Astrocyte (in vitro differentiated cells and primary cell): ENCODE measurements around the gene TMTC4. TPM values are rescaled to one million over a fixed set of nuclear protein-coding genes. Genes with fewer than 3 reads are reported as not detected.

ENCODE experiments used
- DNase-seq: peaks from one replicate; pipeline ENCODE4 v3.0.0-alpha.2; 2010; ENCODE audit warnings: low read depth
- FAIRE-seq: peaks from 2 replicates; lab custom pipeline; 2011; peaks lifted over from hg19 to GRCh38; lab: Jason Lieb, UNC
- H2AFZ ChIP-seq: 2 replicates; pipeline ENCODE4 v1.6.0; 2012; ENCODE audit warnings: low read depth, low read length, inconsistent platforms
- H3K27ac ChIP-seq: 2 replicates; pipeline ENCODE4 v1.5.1; 2011; ENCODE audit warnings: low read depth, low read length, inconsistent platforms
- H3K27me3 ChIP-seq: 2 replicates; pipeline ENCODE4 v1.6.0; 2011; ENCODE audit warnings: low read length, inconsistent platforms; ENCODE audit not compliant: insufficient read depth
- H3K36me3 ChIP-seq: 2 replicates; pipeline ENCODE4 v1.5.1; 2011; ENCODE audit warnings: low read length, inconsistent platforms; ENCODE audit not compliant: insufficient read depth
- H3K4me1 ChIP-seq: 2 replicates; pipeline ENCODE4 v1.5.1; 2011; ENCODE audit warnings: low read length, inconsistent platforms; ENCODE audit not compliant: insufficient read depth
- H3K4me2 ChIP-seq: 2 replicates; pipeline ENCODE4 v1.6.0; 2012; ENCODE audit warnings: low read length, inconsistent platforms
- H3K4me3 ChIP-seq: 2 replicates; pipeline ENCODE4 v1.5.1; 2011; ENCODE audit warnings: low read depth, mild to moderate bottlenecking, low read length, inconsistent platforms; ENCODE audit not compliant: insufficient read depth
- H3K79me2 ChIP-seq: 2 replicates; pipeline ENCODE4 v1.6.0; 2012; ENCODE audit warnings: mild to moderate bottlenecking, low read length, inconsistent platforms; ENCODE audit not compliant: insufficient read depth
- H3K9ac ChIP-seq: 2 replicates; pipeline ENCODE4 v1.6.0; 2012; ENCODE audit warnings: mild to moderate bottlenecking, low read length, inconsistent platforms
- H3K9me3 ChIP-seq: 2 replicates; pipeline ENCODE4 v1.5.1; 2012; ENCODE audit warnings: low read depth, mild to moderate bottlenecking, low read length, inconsistent platforms; ENCODE audit not compliant: insufficient read depth
- H4K20me1 ChIP-seq: 2 replicates; pipeline ENCODE4 v1.6.0; 2012; ENCODE audit warnings: low read length, inconsistent platforms; ENCODE audit not compliant: insufficient read depth
- H3K27ac Mint-ChIP-seq: one replicate; pipeline ENCODE4 v1.8.0; 2021; ENCODE audit warnings: mild to moderate bottlenecking, mixed read lengths; ENCODE audit not compliant: unreplicated experiment
- H3K27me3 Mint-ChIP-seq: one replicate; pipeline ENCODE4 v1.8.0; 2021; ENCODE audit warnings: low read depth, mixed read lengths; ENCODE audit not compliant: unreplicated experiment
- H3K36me3 Mint-ChIP-seq: one replicate; pipeline ENCODE4 v1.8.0; 2021; ENCODE audit warnings: low read depth, mixed read lengths; ENCODE audit not compliant: unreplicated experiment
- H3K4me1 Mint-ChIP-seq: one replicate; pipeline ENCODE4 v1.8.0; 2021; ENCODE audit warnings: low read depth, mixed read lengths; ENCODE audit not compliant: unreplicated experiment
- H3K4me3 Mint-ChIP-seq: one replicate; pipeline ENCODE4 v1.8.0; 2021; ENCODE audit warnings: mild to moderate bottlenecking, moderate library complexity, mixed read lengths; ENCODE audit not compliant: unreplicated experiment
- H3K9me3 Mint-ChIP-seq: one replicate; pipeline ENCODE4 v1.8.0; 2021; ENCODE audit warnings: mild to moderate bottlenecking, mixed read lengths; ENCODE audit not compliant: unreplicated experiment
- CTCF ChIP-seq: IDR thresholded peaks from 2 replicates; pipeline ENCODE4 v1.5.1; 2011; ENCODE audit warnings: low read depth, mild to moderate bottlenecking, inconsistent platforms, low read length, moderate library complexity; ENCODE audit not compliant: insufficient read depth
- EZH2 ChIP-seq: IDR thresholded peaks from 2 replicates; pipeline ENCODE4 v1.6.1; 2012; ENCODE audit warnings: mild to moderate bottlenecking, low read length, inconsistent platforms; ENCODE audit not compliant: insufficient read depth
- total RNA-seq: library from RNA; stranded (reverse); gene quantifications from 2 replicates; pipeline ENCODE4 v1.2.1, GENCODE V29; 2021

The TMTC4 gene
- total RNA-seq, 1 donor from 2014 or later, result 8.4 TPM

GRCh38 chr13:100589178-100589725 is 85.3 kb downstream of the TMTC4 start:
- Mint-ChIP-seq H3K36me3 (no peaks in the 10 kb centered on the region), H3K27ac (peak overlapping the region; percentile 44), H3K9me3 (no peaks in the 10 kb centered on the region), H3K4me1 (peaks cover 3% of the 10 kb centered on the region), H3K4me3 (peak overlapping the region; percentile 87), H3K27me3 (peaks cover 3% of the 10 kb centered on the region)
- Histone ChIP-seq H2AFZ (peak overlapping the region; percentile 91), H3K4me1 (peaks cover 8% of the 10 kb centered on the region), H3K27ac (no peak overlapping the region), H3K9me3 (no peaks in the 10 kb centered on the region), H4K20me1 (no peaks in the 10 kb centered on the region), H3K4me3 (no peak overlapping the region), H3K79me2 (no peaks in the 10 kb centered on the region), H3K36me3 (no peaks in the 10 kb centered on the region), H3K27me3 (no peaks in the 10 kb centered on the region), H3K9ac (no peak overlapping the region), H3K4me2 (peak overlapping the region; percentile 89)
- DNase-seq, result no peak
- no peak for FAIRE-seq
- TF ChIP-seq EZH2 (no peak), CTCF (no peak)

GRCh38 chr13:100588331-100589177 is 86.0 kb downstream of the TMTC4 start, which contains the start of gene GGACT:
Gene GGACT, minus strand, starts transcription at chr13:100588789. Its CDS starts 56,198 bp downstream, at chr13:100532591.
- Histone ChIP-seq H3K4me1 (peaks cover 8% of the 10 kb centered on the region), H3K9me3 (no peaks in the 10 kb centered on the region), H3K9ac (peak within 1 kb of the TSS; percentile 83), H3K36me3 (no peaks in the 10 kb centered on the region), H3K4me2 (peak within 1 kb of the TSS; percentile 89), H3K27ac (peak within 1 kb of the TSS; percentile 13), H3K27me3 (no peaks in the 10 kb centered on the region), H2AFZ (peak within 1 kb of the TSS; percentile 91), H4K20me1 (no peaks in the 10 kb centered on the region), H3K79me2 (no peaks in the 10 kb centered on the region), H3K4me3 (peak within 1 kb of the TSS; percentile 61)
- Mint-ChIP-seq H3K9me3 (no peaks in the 10 kb centered on the region), H3K4me3 (peak within 1 kb of the TSS; percentile 87), H3K27me3 (no peaks in the 10 kb centered on the region), H3K27ac (peak within 1 kb of the TSS; percentile 44), H3K36me3 (no peaks in the 10 kb centered on the region), H3K4me1 (peaks cover 3% of the 10 kb centered on the region)
- DNase-seq (peak; percentile 24), FAIRE-seq (no peak)
- TF ChIP-seq EZH2 (no peak), CTCF (peak; percentile 25)
